Bronchial epithelial cell (primary cell): ENCODE measurements around the gene GRK6. TPM values are rescaled to one million over a fixed set of nuclear protein-coding genes. Genes with fewer than 3 reads are reported as not detected.

Experiments used
- DNase-seq: peaks from one replicate; pipeline ENCODE4 v3.0.0-alpha.2; 2010; ENCODE audit warnings: low read depth
- FAIRE-seq: peaks from 2 replicates; lab custom pipeline; 2011; peaks lifted over from hg19 to GRCh38; lab: Jason Lieb, UNC
- H3K27me3 ChIP-seq: 2 replicates; pipeline ENCODE4 v1.5.1; 2011; ENCODE audit warnings: low read length; ENCODE audit not compliant: control insufficient read depth, insufficient read depth
- H3K36me3 ChIP-seq: 2 replicates; pipeline ENCODE4 v1.5.1; 2011; ENCODE audit warnings: low read length; ENCODE audit not compliant: control insufficient read depth, insufficient read depth
- H3K4me3 ChIP-seq: 2 replicates; pipeline ENCODE4 v1.5.1; 2011; ENCODE audit warnings: mild to moderate bottlenecking, low read depth, low read length, control low read depth
- total RNA-seq: library from RNA; depleted of rRNA; stranded (reverse); fragments of >200 nt; gene quantifications from 2 replicates; pipeline ENCODE4 v1.2.1, GENCODE V29; 2014
- TF ChIP-seq, protein P1 (sequence below): IDR thresholded peaks from 2 replicates; pipeline ENCODE4 v1.5.1; 2011; ENCODE audit warnings: mild to moderate bottlenecking, moderate library complexity, low read length, control low read depth, inconsistent platforms; ENCODE audit not compliant: insufficient read depth, severe bottlenecking

Gene GRK6
- total RNA-seq, 1 donor from 2014 or later: 22.9 TPM

DNA sequence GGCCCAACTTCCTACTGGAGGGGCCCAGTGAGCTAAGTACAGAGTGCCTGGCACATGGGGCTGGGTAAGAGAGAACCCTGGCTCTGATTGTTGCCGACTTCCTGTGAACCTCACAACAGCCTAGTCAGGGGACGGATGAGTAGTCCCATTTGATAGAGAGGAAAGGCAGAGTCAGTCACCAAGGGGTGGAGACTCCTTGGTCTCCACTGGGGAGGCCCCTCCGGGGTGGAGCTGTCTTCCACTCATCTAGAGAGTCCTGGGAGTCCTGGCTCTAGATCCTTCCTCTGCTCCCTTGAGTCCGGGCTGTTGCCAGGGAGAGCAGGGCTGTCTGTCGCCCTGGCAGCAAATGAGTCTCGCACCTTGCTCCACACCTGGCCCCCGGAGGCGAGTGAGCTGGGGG is 8.0 kb downstream of the GRK6 start:
- Histone ChIP-seq H3K27me3 (no peaks in the 10 kb centered on the region), H3K4me3 (no peak overlapping the region), H3K36me3 (peaks cover 28% of the 10 kb centered on the region)
- TF ChIP-seq, protein P1, sequence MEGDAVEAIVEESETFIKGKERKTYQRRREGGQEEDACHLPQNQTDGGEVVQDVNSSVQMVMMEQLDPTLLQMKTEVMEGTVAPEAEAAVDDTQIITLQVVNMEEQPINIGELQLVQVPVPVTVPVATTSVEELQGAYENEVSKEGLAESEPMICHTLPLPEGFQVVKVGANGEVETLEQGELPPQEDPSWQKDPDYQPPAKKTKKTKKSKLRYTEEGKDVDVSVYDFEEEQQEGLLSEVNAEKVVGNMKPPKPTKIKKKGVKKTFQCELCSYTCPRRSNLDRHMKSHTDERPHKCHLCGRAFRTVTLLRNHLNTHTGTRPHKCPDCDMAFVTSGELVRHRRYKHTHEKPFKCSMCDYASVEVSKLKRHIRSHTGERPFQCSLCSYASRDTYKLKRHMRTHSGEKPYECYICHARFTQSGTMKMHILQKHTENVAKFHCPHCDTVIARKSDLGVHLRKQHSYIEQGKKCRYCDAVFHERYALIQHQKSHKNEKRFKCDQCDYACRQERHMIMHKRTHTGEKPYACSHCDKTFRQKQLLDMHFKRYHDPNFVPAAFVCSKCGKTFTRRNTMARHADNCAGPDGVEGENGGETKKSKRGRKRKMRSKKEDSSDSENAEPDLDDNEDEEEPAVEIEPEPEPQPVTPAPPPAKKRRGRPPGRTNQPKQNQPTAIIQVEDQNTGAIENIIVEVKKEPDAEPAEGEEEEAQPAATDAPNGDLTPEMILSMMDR: no peak
- no peak for DNase-seq
- no peak for FAIRE-seq

DNA sequence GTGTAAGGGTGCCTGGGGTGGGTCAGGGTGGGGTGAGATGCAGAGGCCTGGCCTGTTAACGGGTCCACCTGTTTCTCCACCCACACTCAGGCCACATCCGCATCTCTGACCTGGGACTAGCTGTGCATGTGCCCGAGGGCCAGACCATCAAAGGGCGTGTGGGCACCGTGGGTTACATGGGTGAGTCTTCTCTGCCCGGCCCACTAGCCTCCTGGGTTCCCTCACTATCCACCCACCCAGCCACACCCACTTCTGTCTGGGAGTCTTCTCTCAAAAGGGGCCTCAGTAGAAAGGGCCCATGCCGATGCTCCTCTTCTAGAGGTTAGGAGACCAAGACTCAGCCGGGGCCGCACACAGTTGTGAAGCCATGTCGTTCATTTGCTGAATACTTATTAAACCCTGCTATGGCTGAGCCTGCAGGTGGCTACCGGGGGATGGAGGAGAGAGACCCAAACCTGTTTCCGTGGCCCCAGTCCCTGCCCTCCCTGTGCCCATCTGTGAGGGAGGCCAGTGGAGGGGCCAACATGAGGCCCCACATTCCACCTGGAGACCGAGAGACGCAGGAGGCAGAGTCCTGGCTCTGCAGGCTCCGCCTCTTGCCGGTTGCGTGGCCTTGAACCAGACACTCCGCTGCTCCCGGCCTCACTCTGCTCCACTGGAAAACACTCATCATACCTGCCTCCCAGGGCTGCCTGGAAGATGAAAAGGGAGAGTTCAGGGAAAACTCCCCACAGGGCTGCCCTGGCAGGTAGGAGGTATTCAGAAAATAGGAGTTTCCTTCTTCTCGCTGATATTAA is 8.7 kb downstream of the GRK6 start:
- peaks cover 28% of the 10 kb centered on the region for H3K36me3 ChIP-seq
- DNase-seq: no peak
- no peak overlapping the region for H3K4me3 ChIP-seq
- no peak for FAIRE-seq
- H3K27me3 ChIP-seq: no peaks in the 10 kb centered on the region
- TF ChIP-seq, protein P1: no peak

DNA sequence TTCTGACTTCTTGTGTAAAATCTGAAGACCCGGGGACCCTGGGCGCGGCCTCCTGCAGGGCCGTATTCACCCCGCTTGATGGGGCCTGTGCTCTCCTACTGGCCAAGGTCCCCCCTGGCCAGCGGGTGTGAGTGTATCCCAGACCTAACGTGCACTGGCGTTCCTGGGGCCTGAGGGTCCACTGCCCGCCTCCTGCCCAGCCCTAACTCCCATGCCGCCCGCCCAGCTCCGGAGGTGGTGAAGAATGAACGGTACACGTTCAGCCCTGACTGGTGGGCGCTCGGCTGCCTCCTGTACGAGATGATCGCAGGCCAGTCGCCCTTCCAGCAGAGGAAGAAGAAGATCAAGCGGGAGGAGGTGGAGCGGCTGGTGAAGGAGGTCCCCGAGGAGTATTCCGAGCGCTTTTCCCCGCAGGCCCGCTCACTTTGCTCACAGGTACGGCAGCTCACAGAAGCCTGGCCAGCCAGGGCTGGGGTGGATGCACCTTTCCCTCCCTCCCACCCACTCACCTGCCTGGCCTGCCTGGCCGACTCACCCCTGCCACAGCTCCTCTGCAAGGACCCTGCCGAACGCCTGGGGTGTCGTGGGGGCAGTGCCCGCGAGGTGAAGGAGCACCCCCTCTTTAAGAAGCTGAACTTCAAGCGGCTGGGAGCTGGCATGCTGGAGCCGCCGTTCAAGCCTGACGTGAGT is 9.5 kb downstream of the GRK6 start:
- FAIRE-seq (no peak), DNase-seq (no peak)
- Histone ChIP-seq H3K36me3 (peaks cover 26% of the 10 kb centered on the region), H3K4me3 (no peak overlapping the region), H3K27me3 (no peaks in the 10 kb centered on the region)
- TF ChIP-seq, protein P1: no peak

DNA sequence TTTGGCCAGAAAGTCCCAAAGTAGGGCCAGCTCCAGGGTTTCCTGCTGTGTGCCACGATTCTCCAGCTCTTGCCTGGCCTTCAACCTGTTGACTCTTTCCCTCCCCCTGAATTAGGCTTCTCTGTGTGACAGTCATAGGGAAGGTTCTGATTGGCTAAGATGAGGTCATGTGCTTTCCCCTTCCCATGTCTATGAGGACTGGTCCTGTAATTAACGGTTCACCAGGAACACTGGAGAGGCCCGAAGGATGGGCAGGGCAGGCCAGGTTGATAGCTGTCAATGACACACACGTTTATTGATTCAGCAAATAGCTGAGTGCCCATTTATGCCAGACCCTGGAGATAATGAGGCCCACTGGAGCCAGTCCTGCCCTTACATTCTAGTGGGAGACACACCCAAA is 11.1 kb downstream of the GRK6 start:
- DNase-seq (no peak), FAIRE-seq (peak; percentile 32)
- TF ChIP-seq, protein P1: no peak
- no peak overlapping the region for H3K4me3 ChIP-seq
- peaks cover 18% of the 10 kb centered on the region for H3K36me3 ChIP-seq
- H3K27me3 ChIP-seq: no peaks in the 10 kb centered on the region

DNA sequence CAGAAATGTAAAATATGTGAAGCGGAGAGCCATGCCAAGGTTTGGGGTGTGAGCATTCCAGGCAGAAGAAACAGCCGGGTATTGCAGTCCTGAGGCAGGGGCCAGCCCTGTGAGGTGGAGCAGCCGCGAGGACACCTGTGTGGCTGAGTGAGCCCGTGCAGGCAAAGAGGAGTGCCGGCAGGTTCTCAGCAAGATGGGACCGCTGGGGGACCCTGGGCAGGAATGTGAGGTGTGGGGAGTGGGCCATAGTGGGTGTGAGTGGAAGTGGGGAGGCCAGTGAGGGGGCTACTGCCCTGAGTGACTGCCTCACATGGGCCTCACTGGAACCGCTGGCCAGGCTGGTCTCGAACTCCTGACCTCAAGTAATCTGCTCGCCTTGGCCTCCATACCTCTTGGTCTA is 12.0 kb downstream of the GRK6 start:
- TF ChIP-seq, protein P1: no peak
- peaks cover 12% of the 10 kb centered on the region for H3K36me3 ChIP-seq
- FAIRE-seq (no peak), DNase-seq (no peak)
- no peaks in the 10 kb centered on the region for H3K27me3 ChIP-seq
- no peak overlapping the region for H3K4me3 ChIP-seq
